ENCODE data around the gene PRR5.
"Not testable (repeated sequence)": the region's sequence is repeated elsewhere in the genome, so short reads cannot be mapped to it uniquely, and the experiment has no call there.

The PRR5 gene

DNA sequence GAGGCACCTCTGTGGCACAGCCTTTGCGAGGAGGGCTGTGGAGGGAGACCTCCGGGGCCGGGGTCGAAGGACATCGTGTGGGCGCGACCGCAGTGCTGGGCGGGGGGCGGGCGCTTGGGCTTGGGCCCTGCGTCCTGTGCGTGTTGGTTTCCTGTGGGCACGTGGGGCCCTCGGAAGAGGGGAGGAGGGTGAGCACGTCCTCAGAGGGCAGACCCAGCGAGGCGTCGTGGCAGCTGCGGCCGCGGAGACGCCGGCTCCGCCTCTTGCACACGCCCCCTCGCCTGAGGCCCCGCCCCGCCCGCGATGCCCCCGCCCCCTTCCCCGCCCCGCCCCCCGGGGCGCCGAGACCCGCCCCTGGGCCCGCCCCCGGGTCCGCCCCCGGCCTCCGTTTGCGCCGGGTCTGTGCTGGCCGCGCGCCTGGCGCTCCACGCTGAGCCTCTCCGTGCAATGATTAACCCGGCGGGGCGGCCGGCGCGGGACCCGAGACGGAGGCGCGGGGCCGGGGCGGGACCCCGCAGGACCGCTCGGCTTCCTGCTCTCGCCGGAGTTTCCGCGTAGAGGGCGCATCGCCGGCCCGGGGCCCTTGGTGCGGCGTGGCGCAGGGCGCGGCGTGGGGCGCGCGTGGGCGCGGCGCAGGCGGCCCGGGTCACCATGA, at the start of gene PRR5:
PRR5 (plus strand) TSS at position 381 of the 655 bp plus-strand sequence; CDS start at position 652, 271 bp downstream.
- peak; percentile 73 for DNase-seq

DNA sequence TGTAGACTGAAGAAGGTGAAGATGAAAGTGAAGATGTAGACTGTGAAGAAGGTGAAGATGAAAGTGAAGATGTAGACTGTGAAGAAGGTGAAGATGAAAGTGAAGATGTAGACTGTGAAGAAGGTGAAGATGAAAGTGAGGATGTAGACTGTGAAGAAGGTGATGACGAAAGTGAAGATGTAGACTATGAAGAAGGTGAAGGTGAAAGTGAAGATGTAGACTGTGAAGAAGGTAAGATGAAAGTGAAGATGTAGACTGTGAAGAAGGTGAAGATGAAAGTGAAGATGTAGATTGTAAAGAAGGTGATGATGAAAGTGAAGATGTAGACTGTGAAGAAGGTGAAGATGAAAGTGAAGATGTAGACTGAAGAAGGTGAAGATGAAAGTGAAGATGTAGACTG, 49.1 kb upstream of the PRR5 start:
- DNase-seq: not testable (repeated sequence)

- DNase-seq: no peak
These were observed 43.6 kb upstream of the PRR5 start for GRCh38 chr22:44658311-44658953.

- DNase-seq: peak; percentile 32
These were observed 42.9 kb upstream of the PRR5 start for GRCh38 chr22:44659140-44659539.

- DNase-seq: no peak
These were observed 41.8 kb upstream of the PRR5 start for GRCh38 chr22:44660051-44660830.

DNA sequence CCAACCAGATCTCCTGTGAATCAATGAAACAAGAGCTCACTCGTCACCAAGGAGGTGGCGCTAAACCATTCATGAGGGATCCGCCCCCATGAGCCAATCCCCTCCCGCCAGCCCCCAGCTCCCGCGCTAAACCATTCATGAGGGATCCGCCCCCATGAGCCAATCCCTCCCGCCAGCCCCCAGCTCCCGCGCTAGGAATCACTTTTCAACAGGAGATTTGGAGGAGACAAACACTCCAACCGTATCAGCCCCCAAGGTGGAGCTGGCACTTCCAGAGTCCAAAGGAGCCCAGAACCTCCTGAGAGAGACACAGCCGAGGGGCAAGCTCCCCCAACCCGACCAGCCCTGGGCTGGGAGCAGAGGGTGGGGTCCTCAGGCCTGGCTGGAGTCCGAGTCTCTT, 40.9 kb upstream of the PRR5 start:
- no peak for DNase-seq

DNA sequence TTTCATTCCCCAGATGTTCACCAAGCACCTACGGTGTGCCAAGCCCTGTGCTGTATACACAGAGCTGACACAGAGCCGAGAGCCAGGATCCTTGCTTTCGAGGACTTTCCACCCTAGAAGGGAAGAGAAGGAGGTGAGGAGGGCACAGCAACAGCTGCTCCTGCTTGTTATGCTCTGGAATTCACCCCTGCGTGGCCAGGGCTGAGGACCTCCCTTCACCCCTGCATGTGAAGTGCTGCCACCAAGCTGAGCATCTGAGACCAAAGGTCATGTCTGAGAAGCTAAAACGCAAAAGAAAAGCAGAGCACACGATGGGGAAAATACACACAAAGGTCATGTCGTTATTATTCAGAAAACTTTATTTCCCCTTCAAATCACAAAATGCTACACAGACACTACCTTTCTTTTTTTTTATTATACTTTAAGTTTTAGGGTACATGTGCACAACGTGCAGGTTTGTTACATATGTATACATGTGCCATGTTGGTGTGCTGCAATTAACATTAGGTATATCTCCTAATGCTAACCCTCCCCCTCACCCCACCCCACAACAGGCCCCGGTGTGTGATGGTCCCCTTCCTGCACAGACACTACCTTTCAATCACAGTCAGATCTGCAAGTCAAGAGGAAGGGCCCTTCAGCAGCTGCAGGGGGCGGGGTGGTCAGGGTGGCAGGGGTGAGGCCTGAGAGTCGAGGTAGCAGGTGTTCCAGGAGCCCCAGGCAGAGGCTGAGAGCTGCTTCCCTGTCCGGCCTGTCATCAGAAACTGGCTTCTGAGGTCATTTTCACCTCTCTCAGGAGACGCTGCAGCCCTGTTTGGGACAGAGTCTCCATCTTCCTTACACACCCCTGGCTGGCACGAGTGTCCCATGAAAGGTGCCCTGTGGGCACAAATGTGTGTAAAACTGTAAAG, 40.1 kb upstream of the PRR5 start:
- DNase-seq: no peak

GRCh38 chr22:44663256-44663999, 38.6 kb upstream of the PRR5 start:
- DNase-seq: no peak

- no peak for DNase-seq
These were observed 37.9 kb upstream of the PRR5 start for GRCh38 chr22:44664149-44664548.

DNA sequence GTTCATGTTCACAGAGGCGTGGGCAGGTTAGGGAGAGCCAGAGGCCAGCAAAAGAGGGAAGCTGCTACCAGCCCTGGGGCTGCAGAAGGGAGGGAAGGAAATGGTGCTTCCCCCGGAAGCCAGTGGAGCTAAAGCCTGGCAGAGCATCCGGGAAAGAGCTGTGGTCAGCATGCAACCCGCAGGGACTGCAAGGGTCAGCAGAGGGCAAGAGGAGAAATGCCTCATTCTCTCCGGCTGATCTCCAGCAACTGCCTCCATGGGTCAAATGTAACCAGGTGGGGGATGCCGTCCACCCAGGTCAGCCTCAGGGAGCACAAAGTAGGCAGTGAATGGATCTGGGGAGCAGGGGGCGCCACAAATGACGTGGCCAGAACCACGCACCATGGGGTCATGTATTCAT, 36.9 kb upstream of the PRR5 start:
- no peak for DNase-seq

DNA sequence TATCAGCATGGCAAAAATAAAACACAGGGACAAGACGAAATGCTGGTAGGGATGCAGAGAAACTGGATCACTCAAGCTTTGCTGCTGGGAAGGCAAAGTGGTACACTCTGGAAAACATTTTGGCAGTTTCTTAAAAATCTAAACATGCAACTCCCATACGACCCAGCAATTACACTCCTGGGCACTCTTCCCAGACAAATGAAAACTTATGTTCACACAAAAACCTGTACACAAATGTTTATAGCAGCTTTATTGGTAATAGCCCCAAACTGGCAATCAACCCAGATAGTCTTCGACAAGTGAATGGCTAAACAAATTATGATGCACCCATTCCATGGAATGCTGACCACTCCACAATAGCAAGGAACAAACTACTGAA, 35.8 kb upstream of the PRR5 start:
- DNase-seq: no peak

DNA sequence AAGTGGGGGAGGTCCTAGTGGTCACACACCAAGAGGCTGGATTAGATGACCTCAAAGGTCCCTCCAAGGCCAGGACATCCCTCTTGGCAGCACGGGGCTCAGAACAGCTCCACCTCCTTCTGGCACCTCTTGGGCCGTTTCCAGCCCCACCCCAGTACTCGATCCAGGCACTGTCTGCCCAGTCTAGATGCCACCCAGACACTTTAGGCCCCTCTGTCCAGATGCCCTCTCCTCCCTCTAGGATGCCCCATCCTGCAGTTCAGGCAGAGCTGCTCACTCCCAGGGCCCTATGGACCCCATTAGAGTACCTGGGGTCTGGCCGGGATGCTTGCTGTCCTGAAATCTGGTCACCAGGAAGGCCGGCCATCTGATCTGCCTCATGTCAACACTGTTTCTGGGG, 34.7 kb upstream of the PRR5 start:
- DNase-seq: no peak

GRCh38 chr22:44667829-44668189, 34.2 kb upstream of the PRR5 start:
- DNase-seq: no peak

DNA sequence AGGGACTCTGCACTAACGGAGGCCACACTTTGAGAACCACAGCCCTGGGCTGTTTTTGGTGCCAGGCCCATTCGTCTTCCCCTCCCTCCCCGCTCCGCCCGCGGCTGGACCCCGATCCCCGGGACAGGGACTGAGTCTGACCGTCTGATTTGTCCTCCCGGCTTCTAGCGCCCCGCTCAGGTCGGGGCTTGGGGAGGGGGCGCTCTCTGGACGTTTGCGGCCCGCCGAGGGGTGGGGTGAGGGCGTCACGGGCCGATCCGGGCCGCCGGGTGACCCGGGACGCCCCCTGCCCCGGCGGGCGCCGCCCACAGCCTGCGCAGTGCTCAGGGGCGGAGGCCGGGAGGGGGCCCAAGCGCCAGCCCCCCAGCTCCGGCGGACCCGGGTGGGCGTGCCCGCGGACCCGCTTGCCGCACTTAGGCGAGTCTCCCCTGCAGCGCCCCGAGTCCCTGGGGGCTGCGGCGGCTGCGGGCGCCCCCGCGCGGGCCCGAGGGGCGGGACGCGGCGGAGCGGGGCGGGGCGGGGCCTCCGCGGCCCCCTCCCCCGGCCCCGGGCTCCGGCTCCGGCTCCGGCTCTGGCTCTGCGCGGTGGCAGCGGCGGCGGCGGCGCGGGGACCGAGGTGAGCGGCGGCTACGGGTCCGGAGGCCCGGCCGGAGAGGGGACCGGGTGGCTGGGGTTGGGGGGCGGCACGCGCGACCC, 33.7 kb upstream of the PRR5 start:
- no peak for DNase-seq

GRCh38 chr22:44668886-44669521, 33.0 kb upstream of the PRR5 start:
- DNase-seq: no peak

DNA sequence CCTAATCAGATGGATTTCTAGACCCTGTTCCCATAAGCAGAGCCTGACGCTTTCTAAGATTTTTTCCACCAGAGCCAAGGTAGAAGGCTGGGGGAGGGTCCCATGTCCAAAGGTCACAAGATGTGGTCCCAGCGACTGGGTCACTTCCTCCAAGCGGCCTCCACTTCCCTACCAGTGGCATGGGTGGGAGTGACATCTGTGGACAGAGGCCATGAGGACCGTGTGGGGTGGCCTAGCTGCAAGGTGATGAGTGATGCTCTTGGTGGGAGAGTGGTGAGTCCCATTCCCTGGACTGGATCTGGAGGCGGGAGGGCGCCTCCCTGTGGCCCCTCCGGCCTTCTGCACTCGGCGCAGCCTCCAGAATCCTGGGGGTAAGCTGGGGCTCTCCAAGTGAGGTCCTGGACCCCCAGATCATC, 32.4 kb upstream of the PRR5 start:
- no peak for DNase-seq

- no peak for DNase-seq
These were observed 31.6 kb upstream of the PRR5 start for GRCh38 chr22:44670220-44670988.

GRCh38 chr22:44671742-44672141, 30.3 kb upstream of the PRR5 start:
- DNase-seq: no peak

DNA sequence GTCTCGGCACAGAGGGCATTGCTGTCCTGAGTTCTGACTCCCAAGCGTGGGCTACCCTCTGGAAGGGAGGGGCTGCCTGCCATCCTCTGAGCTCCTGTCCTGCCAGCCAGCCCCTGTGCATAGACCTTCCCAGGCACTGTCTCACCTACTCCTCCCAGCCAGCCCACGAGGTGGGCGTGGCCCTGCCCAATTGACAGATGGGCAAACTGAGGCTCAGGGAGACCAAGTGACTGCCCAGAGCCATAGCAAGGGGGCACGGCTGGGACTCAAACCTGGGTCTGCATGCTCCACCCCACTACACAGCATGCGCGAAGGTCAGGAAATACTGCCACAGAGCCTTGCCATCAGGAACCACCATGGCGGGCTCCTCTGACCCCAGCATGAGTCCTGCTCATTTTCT, 29.4 kb upstream of the PRR5 start:
- no peak for DNase-seq

- DNase-seq: no peak
These were observed 28.6 kb upstream of the PRR5 start for GRCh38 chr22:44673406-44673805.

Data from NCI-H2171 treated with DMSO at 0.1 percent for 48 hours (cell line).